Measurements from ENCODE around the gene SLC29A4.

DNA sequence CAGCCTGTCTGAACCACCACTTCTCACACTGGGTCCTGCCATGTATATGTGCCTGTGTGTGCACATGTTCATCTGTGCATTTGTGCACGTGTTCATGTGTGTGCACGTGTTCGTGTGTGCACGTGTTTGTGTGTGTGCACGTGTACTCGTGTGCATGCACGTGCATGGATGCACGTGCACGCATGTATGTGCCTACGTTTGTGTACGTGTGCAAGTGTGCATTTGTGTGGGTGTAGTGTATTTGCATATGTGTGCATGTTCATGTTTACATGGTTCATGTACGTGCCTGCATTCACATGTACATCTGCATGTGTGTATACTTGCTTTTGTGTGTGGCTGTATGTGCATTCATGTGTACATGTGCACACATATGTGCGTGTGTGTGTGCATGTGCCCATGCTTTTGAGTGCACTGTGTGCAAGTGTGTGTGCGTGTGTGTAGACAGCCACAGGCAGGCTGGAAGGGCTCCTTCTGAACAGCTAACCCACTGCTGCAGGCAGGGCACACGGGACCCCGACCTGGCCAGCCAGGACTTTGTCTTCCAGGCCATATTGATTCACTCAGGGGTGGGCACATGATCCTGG lies 28.2 kb downstream of the SLC29A4 start:
- no peak for TF ChIP-seq LEF1 (IDR thresholded peaks at IDR 0.05; ENCODE audit: borderline replicate concordance)
- no peak for TF ChIP-seq SP1 (IDR thresholded peaks at IDR 0.05)
- no peak for TF ChIP-seq TARDBP (IDR thresholded peaks at IDR 0.05)
- TF ChIP-seq FOXK2 (IDR thresholded peaks at IDR 0.05), result no peak
- TF ChIP-seq FOXA1 (IDR thresholded peaks at IDR 0.05), result no peak
- TF ChIP-seq, protein P1, sequence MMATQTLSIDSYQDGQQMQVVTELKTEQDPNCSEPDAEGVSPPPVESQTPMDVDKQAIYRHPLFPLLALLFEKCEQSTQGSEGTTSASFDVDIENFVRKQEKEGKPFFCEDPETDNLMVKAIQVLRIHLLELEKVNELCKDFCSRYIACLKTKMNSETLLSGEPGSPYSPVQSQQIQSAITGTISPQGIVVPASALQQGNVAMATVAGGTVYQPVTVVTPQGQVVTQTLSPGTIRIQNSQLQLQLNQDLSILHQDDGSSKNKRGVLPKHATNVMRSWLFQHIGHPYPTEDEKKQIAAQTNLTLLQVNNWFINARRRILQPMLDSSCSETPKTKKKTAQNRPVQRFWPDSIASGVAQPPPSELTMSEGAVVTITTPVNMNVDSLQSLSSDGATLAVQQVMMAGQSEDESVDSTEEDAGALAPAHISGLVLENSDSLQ (IDR thresholded peaks at IDR 0.05), result no peak
- TF ChIP-seq BHLHE40 (IDR thresholded peaks at IDR 0.05; ENCODE audit: borderline replicate concordance), result no peak
- no peak for TF ChIP-seq L3MBTL2 (conservative IDR thresholded peaks at IDR 0.05)
- TF ChIP-seq FOXM1 (IDR thresholded peaks at IDR 0.05; ENCODE audit: borderline replicate concordance), result no peak
- no peak for TF ChIP-seq ELF4 (IDR thresholded peaks at IDR 0.05)
- no peak for TF ChIP-seq HDGF (IDR thresholded peaks at IDR 0.05; ENCODE audit: borderline replicate concordance)
- no peak for TF ChIP-seq SUZ12 (IDR thresholded peaks at IDR 0.05)

Measured in HEK293T (cell line).